NOMO-1 treated with dmso at 0.1 percent for 144 hours (cell line): Measurements from ENCODE around the gene MEX3C.

Experiments
- DNase-seq: peaks from one replicate; lab custom pipeline; 2025; ENCODE audit not compliant: unreplicated experiment; lab: John Stamatoyannopoulos, UW

MEX3C gene

DNA sequence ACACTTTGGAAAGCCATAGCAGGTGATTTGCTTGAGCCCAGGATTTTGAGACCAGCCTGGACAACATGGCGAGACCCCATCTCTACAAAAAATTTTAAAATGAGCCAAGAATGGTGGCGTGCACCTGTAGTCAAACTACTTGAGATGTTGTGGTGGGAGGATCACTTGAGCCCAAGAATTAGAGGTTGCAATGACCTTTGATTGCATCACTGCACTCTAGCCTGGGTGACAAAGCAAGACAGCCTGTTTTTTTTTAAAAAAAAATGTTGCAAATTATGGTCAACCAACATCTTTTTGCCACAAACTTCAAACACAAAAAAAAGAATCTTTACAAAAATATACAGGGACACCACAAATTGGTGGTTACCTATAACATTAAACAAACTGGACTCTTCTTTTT is 40.3 kb downstream of the MEX3C start:
- no peak for DNase-seq

- DNase-seq, result no peak
Observed at GRCh38 chr18:51154431-51155063, 42.9 kb downstream of the MEX3C start.

DNA sequence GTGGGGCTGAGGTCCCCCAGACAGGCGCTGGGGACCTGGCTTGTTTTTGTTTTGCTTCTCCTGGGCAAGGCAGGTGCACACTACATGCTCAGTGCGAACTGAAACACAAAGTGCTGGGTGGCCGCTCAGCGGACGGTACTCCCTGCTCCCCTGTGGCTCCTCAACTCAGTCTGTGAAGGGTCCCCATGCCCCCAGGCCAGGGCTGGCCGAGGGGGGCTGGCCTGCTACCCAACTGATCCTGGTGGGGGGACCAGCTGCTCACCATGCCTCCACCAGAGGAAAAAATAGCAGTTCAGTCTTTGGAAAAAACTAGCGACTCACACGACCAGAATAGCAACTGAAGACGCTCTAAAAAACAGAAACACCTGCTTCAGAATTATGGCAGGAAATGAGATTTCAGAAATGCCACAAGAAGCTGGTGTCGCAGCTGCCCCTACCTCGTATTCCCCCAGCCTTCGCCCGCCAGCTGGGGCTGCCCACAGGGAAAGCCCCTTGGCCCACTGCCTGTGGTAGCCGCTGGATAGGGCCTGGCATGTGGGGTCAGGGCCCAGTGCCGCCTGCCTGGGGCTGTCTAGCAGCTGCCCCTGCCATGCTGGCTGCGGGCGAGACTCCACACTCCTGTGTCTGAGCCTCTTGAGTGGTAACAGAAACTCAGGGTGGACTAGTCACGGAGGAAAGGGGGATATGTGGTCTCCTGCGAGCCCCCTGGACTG is 43.7 kb downstream of the MEX3C start:
- no peak for DNase-seq

DNA sequence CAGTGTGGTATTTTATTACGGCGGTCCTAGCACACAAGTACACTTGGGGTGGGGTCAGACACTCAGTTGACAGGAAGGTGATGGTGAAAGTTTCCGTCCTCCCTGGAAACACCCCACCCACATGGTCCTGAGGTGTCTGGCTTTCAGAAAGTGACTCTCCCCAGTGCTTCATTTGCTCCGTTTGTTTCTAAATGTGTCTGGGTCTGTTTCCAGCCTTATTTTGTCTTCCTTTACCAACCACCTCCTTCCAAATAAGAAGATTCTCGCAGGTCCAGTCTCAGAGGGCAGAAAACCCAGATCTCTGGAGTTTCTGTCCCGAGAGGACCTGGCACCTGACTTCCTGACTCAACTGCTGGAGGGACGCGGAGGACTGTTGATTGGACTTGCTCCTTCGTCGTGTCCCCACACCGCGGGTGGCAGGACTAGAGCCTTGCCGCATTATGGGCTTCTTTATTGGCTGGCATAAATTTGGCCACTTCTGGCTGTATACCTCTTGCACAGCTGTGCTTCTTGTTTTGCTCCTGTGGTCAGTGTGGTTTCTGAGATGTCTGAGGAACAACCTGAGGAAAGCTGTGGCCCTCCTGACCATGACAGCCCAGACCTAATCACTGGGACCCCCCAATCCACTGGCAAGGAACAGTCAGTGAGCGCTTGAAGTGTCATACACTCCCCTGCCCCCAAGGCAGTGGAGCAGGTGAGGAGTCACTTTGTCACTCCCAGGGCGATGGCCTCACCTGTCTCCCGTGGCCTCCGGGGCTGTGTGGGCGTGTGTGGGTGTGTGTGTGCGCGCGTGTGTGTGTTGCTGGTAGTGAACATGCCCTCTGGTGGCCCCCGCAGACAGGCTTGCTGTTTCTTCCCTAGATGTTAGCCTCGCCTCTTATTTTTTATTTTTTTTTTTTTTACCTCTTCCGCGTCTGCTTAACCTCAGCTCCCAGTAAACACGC is 45.6 kb downstream of the MEX3C start:
- no peak for DNase-seq

- no peak for DNase-seq
Observed at GRCh38 chr18:51151185-51151567, 46.3 kb downstream of the MEX3C start.

- DNase-seq, result no peak
Observed at GRCh38 chr18:51150113-51150700, 47.3 kb downstream of the MEX3C start.

DNA sequence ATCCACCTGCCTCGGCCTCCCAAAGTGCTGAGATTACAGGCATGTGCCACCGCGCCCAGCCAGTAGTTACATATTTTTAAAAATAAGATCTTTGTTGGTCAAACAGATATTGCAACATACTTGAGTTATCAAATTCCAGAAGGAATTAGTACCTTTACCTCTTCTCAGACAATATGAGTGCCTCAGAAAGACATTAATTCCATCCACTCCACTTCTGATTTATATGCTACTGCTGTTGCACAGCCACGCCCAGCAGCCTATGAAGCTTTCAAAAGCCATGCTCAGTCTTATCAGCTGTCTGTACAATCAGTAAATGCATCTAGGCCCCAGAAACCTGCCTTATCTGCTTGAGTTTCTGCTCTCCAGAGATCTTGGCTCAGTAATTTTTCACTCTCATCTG is 47.8 kb downstream of the MEX3C start:
- DNase-seq, result no peak

DNA sequence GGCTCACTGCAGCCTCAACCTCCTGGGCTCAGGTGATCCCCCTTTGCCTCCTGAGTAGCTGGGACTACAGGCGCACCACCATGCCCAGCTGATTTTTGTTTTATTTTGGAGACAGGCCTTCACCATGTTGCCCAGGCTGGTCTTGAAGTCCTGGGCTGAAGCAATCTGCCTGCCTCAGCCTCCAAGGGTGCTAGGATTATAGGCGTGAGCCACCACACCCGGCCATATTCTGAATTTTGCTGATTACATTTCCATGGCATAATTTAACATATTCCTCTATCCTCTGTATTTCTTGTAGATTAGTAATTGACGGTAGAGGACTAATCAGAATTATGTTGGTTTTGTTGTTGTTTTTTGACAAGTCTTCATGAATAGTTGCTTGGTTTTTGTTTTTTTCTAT is 50.6 kb downstream of the MEX3C start:
- DNase-seq, result no peak

- no peak for DNase-seq
Observed at GRCh38 chr18:51138936-51139335, 58.5 kb downstream of the MEX3C start.

DNA sequence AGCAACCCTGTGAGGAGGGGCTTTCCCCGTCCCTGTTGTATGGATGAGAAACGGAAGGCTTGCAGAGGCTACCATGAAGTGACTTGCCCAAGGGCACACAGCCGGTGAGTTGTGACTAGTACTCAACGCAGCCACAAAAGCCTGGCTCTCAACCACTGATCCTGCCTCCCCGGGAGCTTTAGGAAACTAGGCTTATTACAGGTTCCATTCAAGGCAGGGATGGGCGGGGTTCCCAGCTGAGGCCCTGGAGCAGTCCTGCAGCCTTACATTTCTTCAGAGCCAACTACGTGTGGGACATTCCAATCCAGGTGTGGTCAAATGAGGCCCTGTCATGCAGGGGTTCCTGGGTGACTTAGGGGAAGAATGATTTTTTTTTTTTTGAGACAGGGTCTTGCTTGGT is 59.6 kb downstream of the MEX3C start:
- no peak for DNase-seq

GRCh38 chr18:51137026-51137729 is 60.3 kb downstream of the MEX3C start:
- no peak for DNase-seq

- no peak for DNase-seq
Observed at GRCh38 chr18:51135795-51136194, 61.7 kb downstream of the MEX3C start.

DNA sequence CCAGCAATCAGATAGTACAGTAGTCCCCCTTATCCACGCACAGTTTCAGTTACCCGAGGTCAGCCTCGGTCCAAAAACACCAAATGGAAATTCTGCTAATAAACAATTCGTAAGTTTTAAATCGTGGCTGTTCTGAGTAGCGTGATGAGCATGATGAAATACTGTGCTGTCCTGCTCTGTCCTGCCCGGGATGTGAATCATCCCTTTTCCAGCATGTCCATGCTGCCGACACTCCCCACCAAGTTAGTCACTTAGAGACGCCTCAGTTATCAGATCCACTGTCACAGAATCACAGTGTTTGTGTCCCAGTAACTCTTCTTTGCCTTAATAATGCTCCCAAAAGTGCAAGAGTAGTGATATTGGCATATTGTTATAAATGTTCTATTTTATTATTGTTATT is 62.1 kb downstream of the MEX3C start:
- no peak for DNase-seq

- no peak for DNase-seq
Observed at GRCh38 chr18:51134721-51135120, 62.8 kb downstream of the MEX3C start.

- no peak for DNase-seq
Observed at GRCh38 chr18:51133580-51134160, 63.8 kb downstream of the MEX3C start.

- no peak for DNase-seq
Observed at GRCh38 chr18:51132256-51132935, 65.1 kb downstream of the MEX3C start.

DNA sequence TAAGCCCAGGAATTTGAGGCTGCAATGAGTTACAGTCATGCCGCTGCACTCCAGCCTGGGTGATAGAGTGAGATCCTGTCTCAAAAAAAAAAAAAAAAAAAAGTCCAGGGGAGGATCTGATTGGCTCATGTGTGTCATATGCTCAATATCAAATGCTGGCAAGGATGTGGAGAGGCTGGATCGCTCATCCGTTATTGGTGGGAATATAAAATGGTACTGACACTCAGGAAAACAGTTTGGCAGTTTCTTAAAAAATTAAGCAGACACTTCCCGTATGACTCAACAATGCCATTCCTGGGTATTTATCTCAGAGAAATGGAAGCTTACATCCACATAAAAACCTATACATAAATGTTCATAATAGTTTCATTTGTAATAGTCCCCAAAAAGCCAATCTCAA is 68.9 kb downstream of the MEX3C start:
- no peak for DNase-seq

DNA sequence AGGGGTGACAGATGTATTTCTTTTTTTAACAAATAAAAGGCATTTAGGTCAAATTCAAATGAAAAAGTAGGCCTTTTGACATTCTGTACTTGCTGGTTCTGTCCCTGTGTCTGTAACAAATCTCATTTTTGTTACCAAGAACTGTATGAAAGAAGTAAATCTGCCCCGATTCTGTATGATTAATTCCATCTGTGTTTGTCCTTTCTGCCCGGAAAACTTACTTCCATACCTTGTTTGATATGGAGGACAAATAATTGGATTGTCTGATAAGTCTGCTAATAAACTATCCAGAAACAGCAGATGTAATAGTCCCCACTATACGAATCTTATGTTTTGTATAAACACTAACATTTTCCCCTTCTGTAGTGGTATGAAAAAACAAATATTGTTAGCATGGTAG is 69.8 kb downstream of the MEX3C start:
- no peak for DNase-seq

GRCh38 chr18:51125976-51126375 is 71.5 kb downstream of the MEX3C start:
- DNase-seq, result no peak
